ENCODE results near the gene CH25H. TPM values are rescaled to one million over a fixed set of nuclear protein-coding genes. Genes with fewer than 3 reads are reported as not detected.
"Not testable (repeated sequence)": the region's sequence is repeated elsewhere in the genome, so short reads cannot be mapped to it uniquely, and the experiment has no call there.

CH25H gene
- total RNA-seq, 1 experiment from 2014 or later = 0.55 TPM

DNA sequence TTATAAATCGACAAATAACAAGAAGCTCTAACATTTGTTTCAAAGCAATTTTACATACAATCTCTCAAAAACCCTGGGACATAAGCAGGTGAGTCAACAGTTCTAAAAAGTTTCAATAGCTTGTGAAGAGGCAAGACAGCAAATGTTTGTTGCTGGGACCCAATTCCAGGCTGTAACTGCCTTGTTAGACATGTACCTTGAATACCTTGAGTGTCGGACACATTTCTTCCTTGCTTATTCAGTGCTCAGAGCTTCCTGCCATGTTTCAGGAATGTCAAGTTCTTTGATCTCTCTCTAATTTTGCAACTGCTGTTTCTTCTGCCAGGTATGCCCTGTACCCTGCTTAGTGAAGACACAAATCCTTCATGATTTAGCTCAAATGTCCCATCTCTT, 5.1 kb downstream of the CH25H start:
- no peak overlapping the region for H3K27ac ChIP-seq
- H3K4me3 ChIP-seq = no peak overlapping the region
- H3K4me1 ChIP-seq (replicated peaks) = peaks cover 41% of the 10 kb centered on the region
- H3K36me3 ChIP-seq = no peaks in the 10 kb centered on the region
- no peak for DNase-seq (ENCODE audit: low read depth in 1 of 2, low spot score in 2 of 2)
- H3K9me3 ChIP-seq (replicated peaks) = no peaks in the 10 kb centered on the region
- no peaks in the 10 kb centered on the region for H3K27me3 ChIP-seq (replicated peaks)

DNA sequence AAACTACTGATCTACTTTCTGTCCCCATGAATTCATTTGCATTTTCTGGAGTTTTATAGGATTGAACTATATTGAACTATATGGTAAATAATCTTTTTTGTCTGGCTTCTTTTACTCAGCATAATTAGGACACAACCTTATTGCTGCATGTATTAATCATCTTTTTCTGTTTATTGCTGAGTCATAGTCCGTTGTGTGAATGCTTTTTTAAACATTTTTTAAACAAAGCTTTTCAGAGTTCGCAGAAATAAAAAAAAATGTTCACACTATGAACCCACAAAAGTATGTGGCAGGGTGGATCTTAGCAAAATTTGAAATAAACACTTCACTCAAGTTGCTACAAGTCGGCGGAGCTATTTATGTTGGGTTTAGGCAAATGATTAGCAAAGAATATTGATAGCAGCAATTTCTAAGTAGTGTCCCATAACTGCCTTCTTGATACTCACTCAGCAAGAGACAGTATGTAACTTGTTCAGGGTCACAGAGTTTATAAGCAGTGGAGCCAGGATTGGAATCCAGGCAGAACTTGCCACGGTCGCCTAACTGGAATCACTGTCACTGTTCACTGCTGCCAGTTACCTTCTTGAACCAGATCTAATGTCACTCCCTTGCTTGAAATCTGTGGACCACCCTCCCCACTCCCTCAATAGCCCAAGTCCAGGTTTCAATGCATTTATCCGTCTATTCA, 5.6 kb downstream of the CH25H start:
- Histone ChIP-seq H3K4me3 (no peak overlapping the region), H3K4me1 (replicated peaks) (peaks cover 36% of the 10 kb centered on the region), H3K9me3 (replicated peaks) (no peaks in the 10 kb centered on the region), H3K27me3 (replicated peaks) (no peaks in the 10 kb centered on the region), H3K27ac (no peak overlapping the region), H3K36me3 (no peaks in the 10 kb centered on the region)
- no peak for DNase-seq (ENCODE audit: low read depth in 1 of 2, low spot score in 2 of 2)

DNA sequence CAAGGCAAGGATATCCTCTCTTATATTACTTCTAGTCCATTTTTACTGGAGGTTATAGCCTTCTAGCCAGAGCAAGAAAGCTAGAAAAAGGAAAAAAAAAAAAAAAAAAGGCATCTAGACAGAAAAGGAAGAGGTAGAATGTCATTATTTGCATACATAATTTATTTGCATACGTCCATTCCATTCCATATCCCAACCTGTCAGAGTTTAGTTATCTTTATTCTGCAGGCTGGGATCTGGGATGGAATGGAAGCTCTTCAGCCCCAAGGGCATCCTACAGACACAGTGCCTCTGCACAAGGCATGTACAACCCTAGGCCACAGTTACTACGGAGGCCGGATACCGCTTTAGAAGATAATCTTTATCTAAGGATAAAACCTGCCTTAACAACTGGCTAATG, 9.6 kb downstream of the CH25H start:
- H3K9me3 ChIP-seq (replicated peaks) = no peaks in the 10 kb centered on the region
- no peak for DNase-seq (ENCODE audit: low read depth in 1 of 2, low spot score in 2 of 2)
- no peak overlapping the region for H3K27ac ChIP-seq
- H3K4me3 ChIP-seq = no peak overlapping the region
- H3K36me3 ChIP-seq = no peaks in the 10 kb centered on the region
- H3K27me3 ChIP-seq (replicated peaks) = no peaks in the 10 kb centered on the region
- peaks cover 10% of the 10 kb centered on the region for H3K4me1 ChIP-seq (replicated peaks)

DNA sequence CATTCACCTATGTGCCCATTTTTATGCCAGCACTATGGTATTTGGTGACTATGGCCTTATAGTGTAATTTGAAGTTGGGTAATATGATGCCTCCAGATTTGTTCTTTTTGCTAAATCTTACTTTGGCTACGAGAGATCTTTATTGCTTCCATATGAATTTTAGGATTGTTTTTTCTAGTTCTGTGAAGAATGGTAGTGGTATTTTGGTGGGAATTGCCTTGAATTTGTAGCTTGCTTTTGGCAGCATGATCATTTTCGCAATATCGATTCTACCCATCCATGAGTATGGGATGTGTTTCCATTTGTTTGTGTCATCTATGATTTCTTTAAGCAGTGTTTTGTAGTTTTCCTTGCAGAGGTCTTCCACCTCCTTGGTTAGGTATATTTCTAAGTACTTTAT, 15.8 kb downstream of the CH25H start:
- DNase-seq (ENCODE audit: low read depth in 1 of 2, low spot score in 2 of 2); H3K9me3 ChIP-seq (replicated peaks); H3K36me3 ChIP-seq; H3K27me3 ChIP-seq (replicated peaks); H3K4me3 ChIP-seq; H3K27ac ChIP-seq; H3K4me1 ChIP-seq (replicated peaks): not testable (repeated sequence)

DNA sequence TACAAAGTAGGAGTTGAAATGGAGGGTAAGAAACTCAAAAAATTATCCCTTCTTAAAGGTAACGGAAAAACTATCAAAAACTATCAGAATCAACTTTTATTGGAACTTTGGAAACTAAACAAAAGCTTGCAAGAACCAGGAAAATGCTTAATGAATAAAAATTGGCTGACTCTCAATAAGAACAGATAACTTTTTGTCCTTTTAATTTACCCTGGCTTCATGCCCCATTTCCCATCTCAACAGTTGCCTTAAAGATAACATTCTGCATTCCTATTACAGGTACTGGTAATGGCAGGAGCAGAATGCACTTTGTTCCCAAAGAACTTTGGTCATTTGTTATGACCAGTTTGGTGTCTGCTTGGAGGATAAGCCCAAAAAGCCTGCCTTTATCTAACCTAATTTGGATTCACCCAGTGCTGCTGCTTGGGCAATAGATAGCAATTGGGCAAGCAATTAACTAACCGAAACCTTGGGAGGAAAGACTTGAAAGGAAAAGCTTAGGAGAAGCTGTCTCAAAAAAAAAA, 17.8 kb downstream of the CH25H start:
- H3K27ac ChIP-seq = no peak overlapping the region
- H3K9me3 ChIP-seq (replicated peaks) = no peaks in the 10 kb centered on the region
- no peak overlapping the region for H3K4me3 ChIP-seq
- H3K27me3 ChIP-seq (replicated peaks) = no peaks in the 10 kb centered on the region
- no peaks in the 10 kb centered on the region for H3K36me3 ChIP-seq
- H3K4me1 ChIP-seq (replicated peaks) = peaks cover 1% of the 10 kb centered on the region; the same call in 1 of the 2 replicates
- DNase-seq (ENCODE audit: low read depth in 1 of 2, low spot score in 2 of 2) = no peak

DNA sequence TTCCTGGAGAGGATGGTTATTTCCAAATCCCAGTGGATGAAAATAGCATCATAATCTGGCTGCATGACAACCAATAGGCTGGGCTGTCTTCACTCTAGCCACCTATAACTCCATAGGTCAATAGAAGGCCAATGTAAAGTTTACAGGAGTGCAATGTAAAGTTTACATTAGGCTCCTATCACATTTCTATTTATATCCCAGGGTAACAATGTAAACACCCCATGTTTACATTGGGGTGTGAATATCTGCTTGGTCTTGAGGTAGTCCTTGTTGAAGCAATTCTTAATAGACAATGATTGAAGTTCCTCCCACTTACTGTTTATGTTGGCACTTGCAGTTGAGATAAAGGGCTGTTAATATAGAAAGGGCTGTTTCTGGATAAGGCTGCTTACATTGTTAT, 21.5 kb downstream of the CH25H start:
- Histone ChIP-seq H3K4me3 (no peak overlapping the region), H3K27ac (no peak overlapping the region), H3K36me3 (no peaks in the 10 kb centered on the region), H3K9me3 (replicated peaks) (no peaks in the 10 kb centered on the region; the same call in 1 of the 2 replicates), H3K27me3 (replicated peaks) (no peaks in the 10 kb centered on the region), H3K4me1 (replicated peaks) (peaks cover 14% of the 10 kb centered on the region)
- no peak for DNase-seq (ENCODE audit: low read depth in 1 of 2, low spot score in 2 of 2)

DNA sequence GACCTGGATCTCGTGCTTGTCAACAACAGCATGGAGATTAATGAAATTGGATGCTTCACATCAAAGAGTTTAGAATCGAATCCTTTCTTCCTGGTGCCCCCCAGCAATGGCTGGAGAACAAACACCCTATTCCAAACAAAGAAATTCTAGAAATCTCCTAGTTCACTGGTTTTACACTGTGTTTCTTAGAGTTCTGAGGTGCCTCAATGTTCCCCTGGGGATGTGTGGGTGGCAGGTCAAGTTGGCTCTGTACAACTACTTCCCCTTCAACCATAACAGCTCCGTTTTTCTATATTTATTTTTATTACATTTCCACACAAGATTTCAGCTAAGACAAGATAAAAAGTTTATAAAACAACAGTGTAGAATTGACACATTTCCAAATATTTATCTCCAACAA, 22.5 kb downstream of the CH25H start:
- H3K36me3 ChIP-seq = no peaks in the 10 kb centered on the region
- no peak overlapping the region for H3K4me3 ChIP-seq
- DNase-seq (ENCODE audit: low read depth in 1 of 2, low spot score in 2 of 2) = no peak
- H3K9me3 ChIP-seq (replicated peaks) = peaks cover 3% of the 10 kb centered on the region; the same call in 1 of the 2 replicates
- H3K4me1 ChIP-seq (replicated peaks) = peaks cover 14% of the 10 kb centered on the region
- no peak overlapping the region for H3K27ac ChIP-seq
- no peaks in the 10 kb centered on the region for H3K27me3 ChIP-seq (replicated peaks)

DNA sequence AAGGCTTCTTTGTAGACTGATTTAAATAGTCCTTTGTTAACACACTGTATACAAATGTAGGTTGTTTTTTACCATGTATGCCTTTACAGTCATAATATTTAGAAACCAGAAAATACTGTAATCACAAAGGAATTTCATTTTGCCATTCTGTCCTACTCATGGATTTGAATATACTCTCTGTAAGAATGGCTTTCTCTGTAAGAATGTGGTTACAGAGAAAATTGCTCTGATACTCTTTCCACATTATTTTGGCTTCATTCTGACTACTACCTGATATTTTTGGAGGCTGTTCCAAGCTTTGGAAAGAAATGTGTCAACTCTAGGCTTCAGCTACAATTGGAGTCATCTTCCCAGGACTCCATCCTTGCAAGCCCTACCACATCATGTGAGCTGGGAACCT, 23.5 kb downstream of the CH25H start:
- no peaks in the 10 kb centered on the region for H3K36me3 ChIP-seq
- peaks cover 3% of the 10 kb centered on the region; the same call in 1 of the 2 replicates for H3K9me3 ChIP-seq (replicated peaks)
- peaks cover 14% of the 10 kb centered on the region for H3K4me1 ChIP-seq (replicated peaks)
- no peak overlapping the region for H3K27ac ChIP-seq
- no peak overlapping the region for H3K4me3 ChIP-seq
- H3K27me3 ChIP-seq (replicated peaks) = no peaks in the 10 kb centered on the region
- peak in 1 of 2 experiments; percentile 41 for DNase-seq (ENCODE audit: low read depth in 1 of 2, low spot score in 2 of 2)

DNA sequence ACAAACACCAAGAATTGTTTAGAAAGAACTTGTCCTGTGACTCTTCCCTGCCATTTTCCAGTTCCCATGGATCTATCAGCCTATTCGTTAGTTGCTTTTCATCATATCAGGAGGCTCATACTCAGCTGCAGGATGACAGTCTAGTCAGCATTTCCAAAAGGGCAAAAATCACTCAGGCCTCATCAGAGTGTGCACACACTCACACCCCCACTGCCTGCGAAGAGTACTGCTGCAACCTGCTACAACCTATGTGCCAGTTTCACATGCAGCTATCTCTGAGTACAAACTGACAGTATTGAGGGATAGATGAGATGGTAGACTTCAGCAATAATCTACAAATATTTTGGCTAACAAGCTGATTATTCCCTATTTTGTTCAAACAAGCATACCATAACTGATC, 24.2 kb downstream of the CH25H start:
- Histone ChIP-seq H3K27ac (no peak overlapping the region), H3K4me1 (replicated peaks) (peaks cover 14% of the 10 kb centered on the region), H3K27me3 (replicated peaks) (no peaks in the 10 kb centered on the region), H3K9me3 (replicated peaks) (peaks cover 3% of the 10 kb centered on the region; the same call in 1 of the 2 replicates), H3K36me3 (no peaks in the 10 kb centered on the region), H3K4me3 (no peak overlapping the region)
- no peak for DNase-seq (ENCODE audit: low read depth in 1 of 2, low spot score in 2 of 2)

DNA sequence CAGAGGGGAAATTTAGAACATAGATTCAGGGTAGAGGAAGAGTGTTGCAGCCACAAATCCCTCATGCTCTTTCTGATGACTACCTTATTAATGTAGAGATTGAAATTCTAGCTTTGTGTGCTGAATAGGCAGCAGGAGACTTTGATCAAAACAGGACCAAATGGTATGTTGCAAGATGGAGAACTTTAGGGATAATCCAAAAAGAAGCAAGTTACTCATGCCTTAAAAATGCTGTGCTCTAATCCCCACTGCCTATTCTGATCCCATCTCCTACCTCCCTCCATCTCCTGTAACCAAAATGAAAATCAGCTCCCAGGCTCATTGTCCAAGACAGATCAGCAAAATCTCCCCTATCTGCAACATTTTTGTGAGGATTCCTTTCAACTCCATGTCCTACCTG, 31.3 kb downstream of the CH25H start:
- H3K27ac ChIP-seq = no peak overlapping the region
- no peak for DNase-seq (ENCODE audit: low read depth in 1 of 2, low spot score in 2 of 2)
- H3K4me1 ChIP-seq (replicated peaks) = peaks cover 4% of the 10 kb centered on the region; the same call in 1 of the 2 replicates
- H3K27me3 ChIP-seq (replicated peaks) = no peaks in the 10 kb centered on the region
- H3K36me3 ChIP-seq = no peaks in the 10 kb centered on the region
- no peak overlapping the region for H3K4me3 ChIP-seq
- H3K9me3 ChIP-seq (replicated peaks) = peaks cover 3% of the 10 kb centered on the region; the same call in 1 of the 2 replicates

DNA sequence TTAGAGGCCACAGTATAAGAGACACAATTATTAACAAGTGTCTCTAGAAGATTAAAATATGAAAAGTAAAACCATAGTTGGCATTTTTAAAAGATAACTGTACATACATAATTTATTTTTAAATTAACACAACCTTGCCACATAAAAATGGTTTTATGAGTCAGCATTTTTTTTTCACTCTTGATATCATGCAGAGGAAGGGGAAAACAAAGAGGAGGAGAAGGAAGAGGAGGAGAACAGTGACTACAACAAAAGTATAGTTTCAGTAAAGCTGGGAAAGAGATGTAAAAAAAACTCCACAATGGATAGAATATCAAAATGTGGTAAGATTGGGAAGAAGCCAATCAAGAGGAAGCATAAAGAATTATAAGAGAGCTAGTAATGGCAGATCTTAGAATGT, 34.0 kb downstream of the CH25H start:
- DNase-seq (ENCODE audit: low read depth in 1 of 2, low spot score in 2 of 2) = no peak
- Histone ChIP-seq H3K9me3 (replicated peaks) (no peaks in the 10 kb centered on the region), H3K27ac (no peak overlapping the region), H3K36me3 (no peaks in the 10 kb centered on the region), H3K27me3 (replicated peaks) (no peaks in the 10 kb centered on the region), H3K4me3 (no peak overlapping the region), H3K4me1 (replicated peaks) (peaks cover 4% of the 10 kb centered on the region; the same call in 1 of the 2 replicates)

DNA sequence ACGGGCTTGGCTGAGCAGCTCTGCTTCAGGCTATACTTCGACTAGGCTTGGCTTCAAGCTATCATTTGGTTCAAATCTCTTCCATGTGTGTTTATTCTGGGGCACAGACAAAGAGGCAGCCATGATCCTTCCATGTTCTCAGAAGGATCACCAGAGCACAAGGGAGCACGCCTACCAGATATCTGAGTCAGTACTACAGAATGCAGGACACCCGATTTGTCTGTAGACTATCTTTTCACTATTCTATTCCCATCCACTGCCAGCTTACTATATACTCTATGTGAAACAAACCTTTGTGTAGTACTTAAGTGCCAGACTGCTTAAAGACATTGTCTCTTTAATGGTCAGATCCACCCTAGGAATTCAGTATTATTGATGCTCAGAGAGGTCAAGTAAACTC, 35.1 kb downstream of the CH25H start:
- DNase-seq (ENCODE audit: low read depth in 1 of 2, low spot score in 2 of 2) = no peak
- no peaks in the 10 kb centered on the region for H3K9me3 ChIP-seq (replicated peaks)
- no peaks in the 10 kb centered on the region for H3K27me3 ChIP-seq (replicated peaks)
- no peaks in the 10 kb centered on the region for H3K36me3 ChIP-seq
- no peak overlapping the region for H3K27ac ChIP-seq
- peaks cover 4% of the 10 kb centered on the region; the same call in 1 of the 2 replicates for H3K4me1 ChIP-seq (replicated peaks)
- H3K4me3 ChIP-seq = no peak overlapping the region

DNA sequence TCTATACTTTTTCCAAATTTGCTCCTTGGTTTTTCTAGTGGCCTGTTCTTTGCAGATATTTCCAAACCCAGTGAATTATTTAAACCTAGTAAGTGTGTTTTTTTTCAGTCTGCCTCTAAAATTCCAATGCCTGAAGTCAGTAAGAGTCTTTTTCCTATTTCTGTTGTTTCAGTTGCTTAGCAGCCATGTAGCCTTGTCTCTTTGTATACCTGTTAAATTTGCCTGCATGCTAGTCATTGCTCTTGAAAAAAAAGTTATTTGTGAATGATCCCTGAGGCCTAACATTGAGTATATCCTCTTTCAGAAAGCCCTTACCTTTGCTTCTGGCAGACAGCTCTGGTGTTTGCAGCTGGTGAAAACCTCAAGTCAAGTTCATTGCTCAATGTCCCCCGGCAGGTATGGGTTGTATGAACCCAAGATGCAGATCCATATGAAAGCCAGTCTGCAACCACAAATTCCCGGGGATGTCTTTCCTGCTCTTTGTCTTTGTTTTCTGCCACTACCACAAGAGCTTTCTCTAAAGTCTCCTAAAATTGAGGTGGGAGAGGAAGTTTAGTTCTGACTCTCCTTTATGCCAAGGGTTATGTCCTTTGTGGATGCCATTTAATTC, 35.7 kb downstream of the CH25H start:
- Histone ChIP-seq H3K36me3 (no peaks in the 10 kb centered on the region), H3K9me3 (replicated peaks) (no peaks in the 10 kb centered on the region), H3K27me3 (replicated peaks) (no peaks in the 10 kb centered on the region), H3K4me3 (no peak overlapping the region), H3K4me1 (replicated peaks) (peaks cover 4% of the 10 kb centered on the region; the same call in 1 of the 2 replicates), H3K27ac (no peak overlapping the region)
- DNase-seq (ENCODE audit: low read depth in 1 of 2, low spot score in 2 of 2) = no peak

DNA sequence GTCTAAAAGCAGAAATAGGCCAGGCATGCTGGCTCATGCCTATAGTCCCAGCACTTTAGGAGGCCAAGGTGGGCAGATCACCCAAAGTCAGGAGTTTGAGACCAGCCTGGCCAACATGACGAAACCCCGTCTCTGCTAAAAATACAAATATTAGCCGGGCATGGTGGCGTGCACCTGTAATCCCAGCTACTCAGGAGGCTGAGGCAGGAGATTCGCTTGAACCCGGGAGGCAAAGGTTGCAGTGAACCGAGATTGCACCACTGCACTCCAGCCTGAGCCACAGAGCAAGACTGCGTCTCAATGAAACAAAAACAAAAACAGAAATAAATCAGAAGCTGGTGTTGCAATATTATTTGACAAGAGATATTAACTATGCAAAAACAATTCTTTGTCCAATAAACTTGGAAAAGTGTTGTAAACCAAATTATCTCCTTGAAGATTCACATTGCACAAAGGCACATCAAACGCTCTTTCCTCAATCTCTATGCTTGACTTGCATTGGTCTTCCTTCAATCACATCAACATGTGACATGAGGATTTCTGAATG, 38.7 kb downstream of the CH25H start:
- H3K4me3 ChIP-seq; H3K4me1 ChIP-seq (replicated peaks); H3K36me3 ChIP-seq; H3K27me3 ChIP-seq (replicated peaks); H3K27ac ChIP-seq; DNase-seq (ENCODE audit: low read depth in 1 of 2, low spot score in 2 of 2); H3K9me3 ChIP-seq (replicated peaks): not testable (repeated sequence)
